Activated naive CD8-positive, alpha-beta T cell treated with anti-CD3 and anti-CD28 coated beads, Interleukin-2, amount 10 ng/mL, durations not matched to agents 7 days and 5 days (primary cell): ENCODE measurements around the gene DIAPH3. TPM values are rescaled to one million over a fixed set of nuclear protein-coding genes. Genes with fewer than 3 reads are reported as not detected.

Experiments
- ATAC-seq: fragments of 150-1000 bp; cut with Tn5 transposase; one replicate; pipeline ENCODE4 v1.10.0; 2021; ENCODE audit warnings: low read depth, moderate library complexity
- POLR2A ChIA-PET: fragments of 350-600 bp; sonication (Branson Sonifier 250); formaldehyde crosslinking; loops from one replicate; lab custom pipeline; 2021; ENCODE audit warnings: antibody characterized with exemption; lab: Charles Lee
- DNase-seq: peaks from one replicate; pipeline ENCODE4 v3.0.0; 2021
- H3K27ac Mint-ChIP-seq: one replicate; pipeline ENCODE4 v1.8.0; 2022; ENCODE audit warnings: mild to moderate bottlenecking, mixed read lengths
- H3K27me3 Mint-ChIP-seq: one replicate; pipeline ENCODE4 v1.8.0; 2022; ENCODE audit warnings: mild to moderate bottlenecking, moderate library complexity, mixed read lengths
- H3K36me3 Mint-ChIP-seq: one replicate; pipeline ENCODE4 v1.8.0; 2021; ENCODE audit warnings: mild to moderate bottlenecking, mixed read lengths
- H3K4me1 Mint-ChIP-seq: one replicate; pipeline ENCODE4 v1.8.0; 2021; ENCODE audit warnings: mixed read lengths
- H3K4me3 Mint-ChIP-seq: one replicate; pipeline ENCODE4 v1.8.0; 2022; ENCODE audit warnings: mild to moderate bottlenecking, moderate library complexity, mixed read lengths
- H3K9me3 Mint-ChIP-seq: one replicate; pipeline ENCODE4 v1.8.0; 2021; ENCODE audit warnings: mixed read lengths
- total RNA-seq, 2 experiments: library from RNA; stranded (reverse); gene quantifications; one replicate each; pipeline ENCODE4 v1.2.3, GENCODE V29; 2021

The DIAPH3 gene
- total RNA-seq, 2 experiments from 2014 or later, result 16.2 to 18.3 TPM

DNA sequence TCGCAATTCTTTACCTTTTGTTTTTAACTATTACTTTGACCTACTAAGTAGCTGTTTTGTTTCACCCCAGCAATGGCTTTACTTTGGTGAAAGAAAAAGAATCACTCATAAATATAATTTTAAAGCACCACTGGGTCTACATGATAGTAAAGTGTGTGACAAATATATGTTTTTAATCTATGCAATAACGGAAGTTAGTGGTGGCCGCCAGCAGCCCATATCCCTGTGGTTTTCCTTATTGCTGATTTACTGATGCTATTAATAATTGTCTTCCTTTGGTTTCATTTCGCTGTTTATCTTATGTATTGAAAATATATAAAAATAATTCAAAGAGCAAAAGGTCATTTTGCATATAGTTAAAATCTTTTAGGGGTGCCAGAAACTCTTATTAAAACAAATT lies 491.3 kb downstream of the DIAPH3 start:
- no peaks in the 10 kb centered on the region for H3K27me3 Mint-ChIP-seq
- no peak overlapping the region for H3K27ac Mint-ChIP-seq
- DNase-seq (no peak), ATAC-seq (no peak)
- POLR2A ChIA-PET, result no interaction called here
- no peak overlapping the region for H3K4me3 Mint-ChIP-seq
- no peaks in the 10 kb centered on the region for H3K36me3 Mint-ChIP-seq
- peaks cover 2% of the 10 kb centered on the region for H3K4me1 Mint-ChIP-seq
- no peaks in the 10 kb centered on the region for H3K9me3 Mint-ChIP-seq

DNA sequence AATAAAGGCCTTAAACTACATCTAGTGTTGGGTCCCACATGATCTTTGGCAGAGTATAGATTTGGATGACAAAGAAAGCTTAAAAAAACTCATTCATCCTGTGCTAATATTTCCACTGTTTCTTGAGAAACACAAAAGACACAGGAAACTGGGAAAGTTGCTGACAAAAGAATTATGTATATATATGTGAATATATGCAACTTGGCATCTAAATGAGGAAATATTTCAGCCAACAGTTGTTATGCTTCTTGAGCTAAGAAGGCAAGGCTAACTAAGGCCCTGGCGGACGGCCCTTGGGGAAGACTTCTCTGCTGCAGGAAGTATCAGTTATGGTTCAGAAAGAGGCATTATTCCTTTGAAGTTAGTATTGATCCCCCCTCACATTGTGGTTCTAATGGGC lies 491.8 kb downstream of the DIAPH3 start:
- no peak for ATAC-seq
- Mint-ChIP-seq H3K4me3 (no peak overlapping the region), H3K36me3 (no peaks in the 10 kb centered on the region), H3K27me3 (no peaks in the 10 kb centered on the region), H3K27ac (no peak overlapping the region), H3K4me1 (peaks cover 2% of the 10 kb centered on the region), H3K9me3 (no peaks in the 10 kb centered on the region)
- POLR2A ChIA-PET, result no interaction called here
- no peak for DNase-seq

DNA sequence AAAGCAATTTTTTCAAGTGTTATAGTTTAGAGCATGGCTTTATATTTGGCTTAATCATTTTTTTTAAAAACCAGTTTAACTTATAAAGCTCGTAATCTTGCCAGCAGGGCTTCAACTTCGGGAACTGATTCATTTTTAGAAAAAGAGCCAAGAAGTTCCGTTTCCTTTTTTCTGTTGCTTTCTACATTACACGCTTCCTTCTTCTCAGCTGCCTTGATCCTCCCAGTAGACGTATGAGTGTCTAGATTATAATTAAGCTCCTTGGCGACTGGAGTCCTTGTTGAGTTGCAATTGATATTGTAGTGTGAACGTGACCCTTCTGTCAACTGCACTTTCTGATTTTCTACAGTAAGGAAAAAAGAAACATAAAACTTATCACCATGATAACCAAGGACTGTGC lies 497.2 kb downstream of the DIAPH3 start:
- ATAC-seq (no peak), DNase-seq (no peak)
- H3K27ac Mint-ChIP-seq, result no peak overlapping the region
- H3K27me3 Mint-ChIP-seq, result no peaks in the 10 kb centered on the region
- H3K36me3 Mint-ChIP-seq, result peaks cover 6% of the 10 kb centered on the region
- no peaks in the 10 kb centered on the region for H3K4me1 Mint-ChIP-seq
- H3K4me3 Mint-ChIP-seq, result no peak overlapping the region
- no peaks in the 10 kb centered on the region for H3K9me3 Mint-ChIP-seq
- POLR2A ChIA-PET, result no interaction called here

DNA sequence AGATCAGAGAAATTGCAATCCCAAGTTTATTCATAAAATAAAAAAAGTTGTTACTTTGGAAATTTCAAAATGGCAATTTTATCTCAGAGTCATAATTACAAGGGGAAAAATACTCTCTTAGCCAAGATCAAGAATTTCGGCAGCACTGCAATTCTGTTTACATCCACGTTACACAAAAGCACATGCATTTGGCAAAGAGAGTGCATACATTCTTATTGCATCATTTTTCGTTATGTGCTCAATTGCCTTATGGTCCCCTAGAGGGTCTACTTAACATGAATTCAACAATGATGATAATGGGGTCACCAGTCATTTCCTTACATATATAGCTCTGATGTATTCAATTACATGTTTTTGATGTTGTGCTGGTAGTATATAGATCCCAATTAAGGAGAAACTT lies 498.0 kb downstream of the DIAPH3 start:
- Mint-ChIP-seq H3K4me1 (no peaks in the 10 kb centered on the region), H3K27ac (no peak overlapping the region), H3K27me3 (no peaks in the 10 kb centered on the region), H3K4me3 (no peak overlapping the region), H3K36me3 (peaks cover 6% of the 10 kb centered on the region), H3K9me3 (no peaks in the 10 kb centered on the region)
- DNase-seq (no peak), ATAC-seq (no peak)
- POLR2A ChIA-PET, result no interaction called here

DNA sequence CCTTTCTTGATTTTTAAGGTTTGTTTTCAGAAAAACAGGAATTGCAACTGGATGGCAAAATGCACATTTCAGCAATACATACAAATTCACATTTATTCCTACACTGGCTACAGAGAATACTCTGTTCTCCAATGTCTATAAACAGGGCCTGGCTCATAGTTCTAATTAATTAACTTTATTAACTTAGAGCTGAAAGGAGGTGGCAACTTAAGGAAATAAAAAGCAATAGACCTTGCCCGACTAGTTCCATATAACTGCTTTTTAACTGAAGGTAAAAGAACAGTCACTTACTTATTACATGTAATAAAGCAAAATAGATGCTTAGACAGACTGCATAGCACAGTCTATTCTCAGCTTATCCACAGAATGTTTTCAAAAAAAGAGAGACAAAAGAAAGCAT lies 498.5 kb downstream of the DIAPH3 start:
- H3K4me3 Mint-ChIP-seq, result no peak overlapping the region
- no peaks in the 10 kb centered on the region for H3K9me3 Mint-ChIP-seq
- no peak overlapping the region for H3K27ac Mint-ChIP-seq
- no peaks in the 10 kb centered on the region for H3K4me1 Mint-ChIP-seq
- ATAC-seq (no peak), DNase-seq (no peak)
- H3K27me3 Mint-ChIP-seq, result no peaks in the 10 kb centered on the region
- peaks cover 6% of the 10 kb centered on the region for H3K36me3 Mint-ChIP-seq
- POLR2A ChIA-PET, result no interaction called here

DNA sequence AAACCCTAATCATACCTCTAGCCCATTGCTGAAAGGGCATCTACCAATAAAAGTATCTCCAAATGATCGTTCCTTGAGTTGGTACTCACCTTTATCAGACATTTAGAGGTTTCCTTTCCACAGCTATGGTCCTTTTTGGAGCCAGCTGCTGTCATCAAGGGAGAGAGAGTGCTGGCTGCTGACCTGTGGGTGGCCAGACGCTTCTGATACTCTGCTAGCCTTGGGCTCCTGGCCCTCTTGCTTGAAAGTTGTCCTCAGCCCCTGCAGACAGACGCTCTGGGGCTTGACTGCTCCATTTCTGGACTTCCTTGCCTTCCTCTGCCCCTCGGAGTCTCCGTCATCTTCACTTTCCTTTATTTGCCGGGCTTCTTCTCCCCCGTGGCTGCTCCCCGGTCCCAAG lies 499.1 kb downstream of the DIAPH3 start:
- ATAC-seq (no peak), DNase-seq (no peak)
- H3K9me3 Mint-ChIP-seq, result no peaks in the 10 kb centered on the region
- POLR2A ChIA-PET, result no interaction called here
- H3K36me3 Mint-ChIP-seq, result peaks cover 6% of the 10 kb centered on the region
- no peaks in the 10 kb centered on the region for H3K4me1 Mint-ChIP-seq
- no peak overlapping the region for H3K4me3 Mint-ChIP-seq
- no peaks in the 10 kb centered on the region for H3K27me3 Mint-ChIP-seq
- H3K27ac Mint-ChIP-seq, result no peak overlapping the region

DNA sequence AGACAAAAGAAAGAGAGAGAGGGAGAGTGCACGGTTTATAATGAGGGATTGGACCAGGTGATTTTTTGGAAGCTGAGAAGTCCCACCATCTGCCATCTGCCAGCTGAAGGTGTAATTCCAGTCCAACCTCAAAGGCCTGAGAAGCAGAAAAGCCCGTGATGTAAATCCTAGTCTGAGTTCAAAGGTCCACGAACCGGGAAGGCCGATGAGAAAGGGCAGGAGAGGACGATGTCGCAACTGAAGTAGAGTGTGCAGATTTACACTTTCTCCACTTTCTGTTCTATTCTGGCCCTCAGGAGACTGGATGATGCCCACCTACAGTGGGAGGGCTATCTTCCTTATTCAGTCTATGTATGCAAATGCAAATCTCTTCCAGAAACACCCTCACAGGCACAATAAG lies 500.0 kb downstream of the DIAPH3 start:
- no peak for ATAC-seq
- peaks cover 6% of the 10 kb centered on the region for H3K36me3 Mint-ChIP-seq
- POLR2A ChIA-PET, result no interaction called here
- no peak overlapping the region for H3K27ac Mint-ChIP-seq
- no peaks in the 10 kb centered on the region for H3K9me3 Mint-ChIP-seq
- H3K4me3 Mint-ChIP-seq, result no peak overlapping the region
- H3K27me3 Mint-ChIP-seq, result no peaks in the 10 kb centered on the region
- no peak for DNase-seq
- H3K4me1 Mint-ChIP-seq, result no peaks in the 10 kb centered on the region

DNA sequence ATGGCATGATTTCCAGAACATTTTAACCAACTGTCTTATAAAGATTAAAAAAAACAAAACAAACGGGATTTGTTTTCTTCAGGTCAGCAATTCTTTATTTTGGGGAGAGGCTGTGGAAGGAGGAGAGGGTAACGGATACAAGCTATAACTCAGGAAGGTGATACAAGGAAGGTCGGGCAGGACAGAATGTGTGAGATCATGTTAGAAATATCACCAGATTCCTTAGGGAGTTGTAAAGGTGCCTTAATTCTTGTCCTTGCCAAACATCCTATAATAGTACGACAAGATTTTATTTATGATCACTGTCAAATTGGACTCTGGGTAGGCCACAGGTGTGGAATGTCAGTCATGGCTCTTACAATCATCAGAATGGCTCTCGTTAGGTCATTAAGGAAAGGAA lies 503.1 kb downstream of the DIAPH3 start:
- DNase-seq, result no peak
- peaks cover 3% of the 10 kb centered on the region for H3K36me3 Mint-ChIP-seq
- H3K27ac Mint-ChIP-seq, result no peak overlapping the region
- ATAC-seq, result no peak
- POLR2A ChIA-PET, result no interaction called here
- H3K4me3 Mint-ChIP-seq, result no peak overlapping the region
- H3K4me1 Mint-ChIP-seq, result no peaks in the 10 kb centered on the region
- H3K27me3 Mint-ChIP-seq, result no peaks in the 10 kb centered on the region
- H3K9me3 Mint-ChIP-seq, result no peaks in the 10 kb centered on the region

DNA sequence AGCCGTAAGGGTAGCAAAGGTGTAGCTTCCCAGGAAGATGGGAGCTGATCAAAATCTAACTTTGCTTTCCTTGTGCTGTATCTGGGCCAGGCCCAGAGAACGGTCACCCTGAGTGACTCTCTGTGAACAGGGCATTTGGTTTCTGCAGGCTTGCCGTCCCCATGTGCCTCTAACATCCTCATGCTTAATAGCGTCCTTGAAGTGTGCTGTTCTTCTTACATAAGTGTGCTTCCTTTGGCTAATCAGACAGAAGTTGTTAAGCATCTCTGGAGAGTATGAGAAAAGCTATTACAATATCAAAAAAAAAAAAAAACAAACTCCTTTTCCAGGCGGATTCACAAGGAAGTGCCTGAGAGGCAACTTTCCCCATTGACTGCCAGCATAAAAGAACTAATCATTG lies 503.7 kb downstream of the DIAPH3 start:
- Mint-ChIP-seq H3K36me3 (peaks cover 3% of the 10 kb centered on the region), H3K4me1 (no peaks in the 10 kb centered on the region), H3K27me3 (no peaks in the 10 kb centered on the region), H3K4me3 (no peak overlapping the region), H3K9me3 (no peaks in the 10 kb centered on the region), H3K27ac (no peak overlapping the region)
- POLR2A ChIA-PET, result no interaction called here
- DNase-seq, result no peak
- no peak for ATAC-seq

DNA sequence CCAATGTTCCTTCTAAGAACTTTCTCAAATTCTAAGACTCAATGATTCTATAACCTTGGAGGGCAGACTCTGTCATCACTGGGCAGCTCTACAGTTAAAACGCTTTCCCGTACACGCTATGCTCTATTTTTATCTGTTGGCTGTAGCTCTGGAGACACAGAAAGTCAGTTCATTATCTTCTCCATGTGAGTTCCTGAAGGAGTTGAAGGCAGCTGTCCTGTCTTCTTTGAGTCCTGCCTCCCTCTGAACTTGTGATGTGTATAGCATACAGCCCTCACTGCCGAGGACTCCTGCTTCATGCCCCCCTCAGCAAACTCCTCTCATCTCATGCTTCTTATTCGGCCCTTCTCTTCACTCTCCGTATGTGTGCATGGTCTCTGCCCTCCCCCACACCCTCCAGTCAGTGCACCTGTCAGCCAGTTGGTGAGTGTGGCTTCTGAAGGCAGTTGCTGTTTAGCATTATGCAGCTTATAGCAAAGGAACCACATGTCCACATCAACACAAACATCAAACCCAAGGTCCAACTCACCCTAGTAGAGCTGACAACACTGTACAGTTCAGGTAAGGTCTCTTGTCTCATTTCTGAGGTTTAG lies 504.9 kb downstream of the DIAPH3 start:
- Mint-ChIP-seq H3K27me3 (no peaks in the 10 kb centered on the region), H3K36me3 (peaks cover 1% of the 10 kb centered on the region), H3K27ac (no peak overlapping the region), H3K9me3 (no peaks in the 10 kb centered on the region), H3K4me1 (no peaks in the 10 kb centered on the region), H3K4me3 (no peak overlapping the region)
- POLR2A ChIA-PET, result no interaction called here
- ATAC-seq (no peak), DNase-seq (no peak)

DNA sequence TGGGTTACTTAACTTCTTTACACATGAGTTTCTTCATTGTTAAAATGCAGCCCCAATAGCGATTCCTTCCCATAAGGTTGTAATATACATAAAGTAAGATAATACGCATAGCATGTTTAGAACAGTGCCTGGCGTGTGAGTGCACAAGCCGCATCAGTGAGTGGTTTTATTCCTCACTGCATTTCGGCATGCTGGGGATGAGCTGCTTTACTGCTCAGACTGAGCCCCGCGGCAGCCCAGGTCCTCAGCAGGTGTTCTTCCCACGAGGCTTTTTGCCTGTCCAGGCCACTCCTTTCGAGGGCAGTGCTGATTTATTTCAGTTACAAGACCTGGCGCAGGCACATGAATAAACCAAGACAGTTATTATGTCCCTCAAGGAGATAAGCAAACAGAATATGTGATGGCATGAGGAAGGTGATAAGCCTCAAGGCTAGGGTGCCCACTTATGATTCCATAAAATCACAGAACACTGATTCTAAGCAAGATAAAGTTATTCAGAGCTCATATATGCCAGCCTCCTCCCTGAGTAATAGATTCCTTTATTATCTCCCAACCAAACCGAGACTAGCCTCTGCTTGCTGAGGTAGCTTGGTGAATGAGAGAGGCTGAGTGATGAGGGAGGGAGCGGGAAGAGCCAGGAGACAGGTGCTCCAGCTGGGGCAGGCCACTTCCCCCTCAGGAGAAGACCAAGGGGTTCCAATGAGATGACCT lies 505.5 kb downstream of the DIAPH3 start:
- no peak for DNase-seq
- H3K4me3 Mint-ChIP-seq, result no peak overlapping the region
- POLR2A ChIA-PET, result no interaction called here

DNA sequence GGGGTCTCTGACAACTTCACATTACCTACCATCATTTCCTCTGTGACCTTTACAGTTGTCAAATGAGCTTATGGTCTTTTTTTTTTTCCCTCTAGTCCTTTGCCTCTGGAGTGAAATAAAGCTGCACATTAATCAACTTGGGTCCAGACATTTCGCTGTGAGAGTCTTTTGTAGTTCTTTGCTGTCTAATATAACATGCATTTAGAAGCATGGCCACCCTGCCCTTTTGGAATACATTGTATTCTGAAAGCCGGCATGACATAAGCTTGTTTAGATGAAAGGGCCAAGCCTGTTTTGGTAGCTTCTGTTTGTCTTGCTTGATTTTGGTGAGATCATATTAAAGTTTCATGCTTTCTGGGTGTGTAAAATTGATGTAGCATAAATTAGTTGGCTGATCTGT lies 509.8 kb downstream of the DIAPH3 start:
- Mint-ChIP-seq H3K4me3 (no peak overlapping the region), H3K27ac (no peak overlapping the region), H3K9me3 (no peaks in the 10 kb centered on the region), H3K4me1 (no peaks in the 10 kb centered on the region), H3K27me3 (peaks cover 4% of the 10 kb centered on the region), H3K36me3 (no peaks in the 10 kb centered on the region)
- ATAC-seq (no peak), DNase-seq (no peak)
- POLR2A ChIA-PET, result no interaction called here

More for the DNA sequence above, 505.5 kb downstream of the DIAPH3 start:
- Mint-ChIP-seq H3K27ac (no peak overlapping the region), H3K27me3 (no peaks in the 10 kb centered on the region), H3K36me3 (peaks cover under 1% of the 10 kb centered on the region), H3K4me1 (no peaks in the 10 kb centered on the region), H3K9me3 (no peaks in the 10 kb centered on the region)
- ATAC-seq, result no peak

DNA sequence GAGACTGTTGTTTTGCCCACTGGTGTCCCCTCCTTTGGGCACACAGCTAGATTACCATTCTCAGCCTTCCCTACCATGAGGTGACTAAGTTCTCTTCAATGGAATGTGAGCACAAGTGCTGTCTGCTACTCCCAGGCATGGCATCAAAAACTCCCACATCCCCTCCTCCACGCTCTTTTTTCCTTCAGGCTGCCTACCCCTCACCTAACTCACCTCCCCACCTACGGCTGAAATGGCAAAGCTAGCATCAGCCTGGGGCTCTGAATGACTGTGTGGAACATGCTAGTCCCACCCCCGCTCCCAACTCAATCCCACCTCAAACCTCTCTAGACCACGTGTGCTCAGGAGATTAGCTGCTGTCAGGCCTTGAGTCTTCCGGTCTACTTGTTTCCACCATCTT lies 512.2 kb downstream of the DIAPH3 start:
- POLR2A ChIA-PET, result no interaction called here
- H3K27ac Mint-ChIP-seq, result peak overlapping the region; percentile 52
- no peaks in the 10 kb centered on the region for H3K36me3 Mint-ChIP-seq
- no peaks in the 10 kb centered on the region for H3K9me3 Mint-ChIP-seq
- H3K27me3 Mint-ChIP-seq, result peaks cover 4% of the 10 kb centered on the region
- no peak for DNase-seq
- no peak overlapping the region for H3K4me3 Mint-ChIP-seq
- ATAC-seq, result no peak
- no peaks in the 10 kb centered on the region for H3K4me1 Mint-ChIP-seq

DNA sequence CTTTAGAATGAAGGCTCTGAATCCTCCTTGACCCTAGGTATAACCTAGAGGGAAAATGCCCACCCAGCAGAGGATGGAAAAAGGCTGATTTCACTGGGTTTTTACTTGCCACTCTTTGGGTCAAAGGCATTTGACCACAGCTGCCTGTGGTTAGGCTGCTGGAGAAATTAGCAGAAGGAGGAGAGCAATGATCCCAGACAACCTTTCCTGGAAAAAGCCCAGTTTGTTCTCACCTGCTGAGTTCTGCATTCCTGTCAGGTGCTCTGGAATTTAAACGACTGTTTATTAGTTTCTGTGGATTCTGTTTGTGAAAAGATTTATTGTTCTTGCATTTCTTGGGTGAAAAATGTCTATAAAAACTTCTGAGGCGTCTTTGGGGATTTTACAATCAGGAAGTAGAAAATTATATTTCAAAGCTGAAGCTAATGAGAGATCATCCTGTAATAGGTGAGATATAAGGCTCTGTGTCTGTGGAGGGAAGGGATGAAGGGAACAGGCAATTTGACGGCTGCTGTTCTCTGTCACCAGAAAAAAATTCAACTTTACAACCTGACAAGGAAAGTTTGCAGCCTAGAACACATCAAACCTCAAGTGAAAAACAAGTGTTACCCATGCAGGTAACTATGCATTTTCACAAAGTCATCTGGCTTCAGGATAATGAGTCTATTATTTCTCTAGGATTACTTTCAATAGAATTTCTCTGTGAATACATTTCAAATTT lies 519.7 kb downstream of the DIAPH3 start:
- Mint-ChIP-seq H3K36me3 (no peaks in the 10 kb centered on the region), H3K9me3 (no peaks in the 10 kb centered on the region), H3K27me3 (peaks cover 2% of the 10 kb centered on the region), H3K4me3 (no peak overlapping the region), H3K27ac (no peak overlapping the region), H3K4me1 (no peaks in the 10 kb centered on the region)
- POLR2A ChIA-PET, result no interaction called here
- ATAC-seq (no peak), DNase-seq (no peak)
